Measurements from ENCODE around the gene R3HDM2. TPM values are rescaled to one million over a fixed set of nuclear protein-coding genes. Genes with fewer than 3 reads are reported as not detected.
A peak's percentile ranks its signal among the peaks of the same experiment; 100 is the strongest.

Gene R3HDM2
- total and polyA plus RNA-seq, 2 of the 13 experiments (the other 11 are each of a cell fraction or from before 2014, with no cell fraction given), result 11.1 to 23.5 TPM

DNA sequence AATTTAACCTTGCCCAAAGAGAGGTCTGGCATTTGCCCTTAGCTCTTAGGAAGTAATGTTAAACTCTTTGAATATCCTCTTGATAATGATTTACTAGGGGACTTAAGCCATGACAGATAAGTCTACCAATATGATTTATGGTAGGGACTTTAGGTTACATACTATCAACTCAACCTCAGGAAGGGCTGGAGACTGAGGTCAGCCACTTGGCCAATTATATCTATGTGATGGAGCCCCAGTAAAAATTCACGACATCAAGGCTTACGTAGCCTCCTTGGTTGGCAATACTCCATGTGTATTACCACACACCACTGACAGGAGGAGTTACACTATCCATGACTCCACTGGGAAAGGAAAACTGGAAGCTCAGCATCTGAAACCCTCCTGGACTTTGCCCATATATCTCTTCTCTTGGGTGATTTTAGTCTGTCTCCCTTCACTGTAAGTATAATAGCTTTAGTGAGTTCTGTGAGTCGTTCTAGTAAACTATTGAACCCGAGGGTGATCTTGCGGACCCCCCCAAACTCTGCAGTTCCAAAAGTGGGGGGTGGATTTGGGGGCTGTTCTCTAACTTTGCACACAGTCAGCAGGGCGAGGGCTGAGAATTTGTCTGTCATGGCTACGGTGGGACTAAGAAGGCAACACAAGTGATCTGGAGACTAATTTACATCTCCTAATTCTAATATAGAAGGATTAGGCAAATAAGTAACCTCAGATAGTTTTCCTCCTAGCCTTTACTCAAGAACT is 62.3 kb downstream of the R3HDM2 start (continued):
- TF ChIP-seq, protein P1, sequence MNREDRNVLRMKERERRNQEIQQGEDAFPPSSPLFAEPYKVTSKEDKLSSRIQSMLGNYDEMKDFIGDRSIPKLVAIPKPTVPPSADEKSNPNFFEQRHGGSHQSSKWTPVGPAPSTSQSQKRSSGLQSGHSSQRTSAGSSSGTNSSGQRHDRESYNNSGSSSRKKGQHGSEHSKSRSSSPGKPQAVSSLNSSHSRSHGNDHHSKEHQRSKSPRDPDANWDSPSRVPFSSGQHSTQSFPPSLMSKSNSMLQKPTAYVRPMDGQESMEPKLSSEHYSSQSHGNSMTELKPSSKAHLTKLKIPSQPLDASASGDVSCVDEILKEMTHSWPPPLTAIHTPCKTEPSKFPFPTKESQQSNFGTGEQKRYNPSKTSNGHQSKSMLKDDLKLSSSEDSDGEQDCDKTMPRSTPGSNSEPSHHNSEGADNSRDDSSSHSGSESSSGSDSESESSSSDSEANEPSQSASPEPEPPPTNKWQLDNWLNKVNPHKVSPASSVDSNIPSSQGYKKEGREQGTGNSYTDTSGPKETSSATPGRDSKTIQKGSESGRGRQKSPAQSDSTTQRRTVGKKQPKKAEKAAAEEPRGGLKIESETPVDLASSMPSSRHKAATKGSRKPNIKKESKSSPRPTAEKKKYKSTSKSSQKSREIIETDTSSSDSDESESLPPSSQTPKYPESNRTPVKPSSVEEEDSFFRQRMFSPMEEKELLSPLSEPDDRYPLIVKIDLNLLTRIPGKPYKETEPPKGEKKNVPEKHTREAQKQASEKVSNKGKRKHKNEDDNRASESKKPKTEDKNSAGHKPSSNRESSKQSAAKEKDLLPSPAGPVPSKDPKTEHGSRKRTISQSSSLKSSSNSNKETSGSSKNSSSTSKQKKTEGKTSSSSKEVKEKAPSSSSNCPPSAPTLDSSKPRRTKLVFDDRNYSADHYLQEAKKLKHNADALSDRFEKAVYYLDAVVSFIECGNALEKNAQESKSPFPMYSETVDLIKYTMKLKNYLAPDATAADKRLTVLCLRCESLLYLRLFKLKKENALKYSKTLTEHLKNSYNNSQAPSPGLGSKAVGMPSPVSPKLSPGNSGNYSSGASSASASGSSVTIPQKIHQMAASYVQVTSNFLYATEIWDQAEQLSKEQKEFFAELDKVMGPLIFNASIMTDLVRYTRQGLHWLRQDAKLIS (CRISPR knock-in tag; IDR thresholded peaks at IDR 0.05), result no peak
- TF ChIP-seq CHD2 (IDR thresholded peaks at IDR 0.05; ENCODE audit: low read depth, low read length), result no peak
- TF ChIP-seq AHR (CRISPR knock-in tag; IDR thresholded peaks at IDR 0.05), result no peak
- TF ChIP-seq SIN3B (IDR thresholded peaks at IDR 0.05; ENCODE audit: low read length), result no peak
- TF ChIP-seq, protein P2, sequence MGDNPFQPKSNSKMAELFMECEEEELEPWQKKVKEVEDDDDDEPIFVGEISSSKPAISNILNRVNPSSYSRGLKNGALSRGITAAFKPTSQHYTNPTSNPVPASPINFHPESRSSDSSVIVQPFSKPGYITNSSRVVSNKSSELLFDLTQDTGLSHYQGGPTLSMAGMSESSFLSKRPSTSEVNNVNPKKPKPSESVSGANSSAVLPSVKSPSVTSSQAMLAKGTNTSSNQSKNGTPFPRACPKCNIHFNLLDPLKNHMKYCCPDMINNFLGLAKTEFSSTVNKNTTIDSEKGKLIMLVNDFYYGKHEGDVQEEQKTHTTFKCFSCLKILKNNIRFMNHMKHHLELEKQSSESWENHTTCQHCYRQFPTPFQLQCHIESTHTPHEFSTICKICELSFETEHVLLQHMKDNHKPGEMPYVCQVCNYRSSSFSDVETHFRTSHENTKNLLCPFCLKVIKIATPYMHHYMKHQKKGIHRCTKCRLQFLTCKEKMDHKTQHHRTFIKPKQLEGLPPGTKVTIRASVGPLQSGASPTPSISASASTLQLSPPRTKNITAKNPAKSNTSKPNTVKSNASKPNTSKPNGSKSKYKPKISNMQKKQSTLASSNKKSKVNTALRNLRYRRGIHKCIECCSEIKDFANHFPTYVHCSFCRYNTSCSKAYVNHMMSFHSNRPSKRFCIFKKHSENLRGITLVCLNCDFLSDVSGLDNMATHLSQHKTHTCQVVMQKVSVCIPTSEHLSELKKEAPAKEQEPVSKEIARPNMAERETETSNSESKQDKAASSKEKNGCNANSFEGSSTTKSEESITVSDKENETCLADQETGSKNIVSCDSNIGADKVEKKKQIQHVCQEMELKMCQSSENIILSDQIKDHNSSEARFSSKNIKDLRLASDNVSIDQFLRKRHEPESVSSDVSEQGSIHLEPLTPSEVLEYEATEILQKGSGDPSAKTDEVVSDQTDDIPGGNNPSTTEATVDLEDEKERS (CRISPR knock-in tag; IDR thresholded peaks at IDR 0.05), result no peak
- no peak for TF ChIP-seq ZNF660 (CRISPR knock-in tag; IDR thresholded peaks at IDR 0.05; ENCODE audit: borderline replicate concordance, low read depth)
- TF ChIP-seq MAX (IDR thresholded peaks at IDR 0.05), result no peak
- no peak for TF ChIP-seq ZNF850 (CRISPR knock-in tag; conservative IDR thresholded peaks at IDR 0.05)
- TF ChIP-seq, protein P3, sequence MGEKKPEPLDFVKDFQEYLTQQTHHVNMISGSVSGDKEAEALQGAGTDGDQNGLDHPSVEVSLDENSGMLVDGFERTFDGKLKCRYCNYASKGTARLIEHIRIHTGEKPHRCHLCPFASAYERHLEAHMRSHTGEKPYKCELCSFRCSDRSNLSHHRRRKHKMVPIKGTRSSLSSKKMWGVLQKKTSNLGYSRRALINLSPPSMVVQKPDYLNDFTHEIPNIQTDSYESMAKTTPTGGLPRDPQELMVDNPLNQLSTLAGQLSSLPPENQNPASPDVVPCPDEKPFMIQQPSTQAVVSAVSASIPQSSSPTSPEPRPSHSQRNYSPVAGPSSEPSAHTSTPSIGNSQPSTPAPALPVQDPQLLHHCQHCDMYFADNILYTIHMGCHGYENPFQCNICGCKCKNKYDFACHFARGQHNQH (CRISPR knock-in tag; IDR thresholded peaks at IDR 0.05), result no peak
- no peak for TF ChIP-seq PAX8 (CRISPR knock-in tag; IDR thresholded peaks at IDR 0.05; ENCODE audit: borderline replicate concordance)
- no peak for TF ChIP-seq CCAR2 (optimal IDR thresholded peaks at IDR 0.05; ENCODE audit: low read depth, low read length)
- 0 out of 2 replicates have a peak, but pooled peaks have one; percentile 5 for TF ChIP-seq CREB1 (IDR thresholded peaks at IDR 0.05)
- TF ChIP-seq CREB1 (CRISPR knock-in tag; IDR thresholded peaks at IDR 0.05), result no peak; the same call in none of the 2 replicates
- no peak for TF ChIP-seq THAP9 (CRISPR knock-in tag; IDR thresholded peaks at IDR 0.05; ENCODE audit: borderline replicate concordance)
- no peak; the same call in 1 of the 2 replicates for TF ChIP-seq TARDBP (CRISPR knock-in tag; IDR thresholded peaks at IDR 0.05)
- no peak for TF ChIP-seq ZNF577 (CRISPR knock-in tag; IDR thresholded peaks at IDR 0.05; ENCODE audit: borderline replicate concordance, low read depth)
- no peak for TF ChIP-seq ZNF614 (CRISPR knock-in tag; IDR thresholded peaks at IDR 0.05; ENCODE audit: borderline replicate concordance)
- no peak for TF ChIP-seq SRSF1 (optimal IDR thresholded peaks at IDR 0.05; ENCODE audit: low read depth, low read length)
- TF ChIP-seq SIX4 (CRISPR knock-in tag; IDR thresholded peaks at IDR 0.05), result 0 out of 2 replicates have a peak, but pooled peaks have one; percentile 31
